Dedifferentiated amniotic fluid mesenchymal stem cell (primary cell): ENCODE measurements around the gene DNALI1.
A peak's percentile ranks its signal among the peaks of the same experiment; 100 is the strongest.
"Not testable (repeated sequence)": the region's sequence is repeated elsewhere in the genome, so short reads cannot be mapped to it uniquely, and the experiment has no call there.

ENCODE experiments used
- DNase-seq: peaks from one replicate; pipeline ENCODE4 v3.0.0-alpha.2; 2016; ENCODE audit errors: extremely low spot score

The DNALI1 gene

DNA sequence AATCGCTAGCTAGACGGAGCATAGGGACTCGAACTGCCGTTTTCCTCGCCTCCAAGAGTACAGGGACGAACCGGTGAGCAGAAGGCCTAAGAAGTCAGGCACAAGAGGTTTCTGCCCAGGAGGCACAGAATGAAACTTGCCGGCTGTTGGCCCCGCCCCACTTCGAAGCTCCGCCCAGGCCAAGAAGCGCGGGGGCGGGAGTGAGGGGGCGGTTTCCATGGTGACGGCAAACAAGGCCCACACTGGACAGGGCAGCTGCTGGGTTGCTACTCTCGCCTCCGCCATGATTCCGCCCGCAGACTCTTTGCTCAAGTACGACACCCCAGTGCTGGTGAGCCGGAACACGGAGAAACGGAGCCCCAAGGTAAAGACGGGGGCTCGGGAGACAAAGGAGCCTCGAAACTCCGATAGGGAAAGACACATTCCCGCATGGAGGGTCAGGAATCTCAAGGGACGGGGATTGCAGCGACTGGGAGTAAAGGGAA, at the start of gene DNALI1:
TSS of gene DNALI1 (plus strand) at position 229 of the 485 bp plus-strand sequence. CDS start at position 284, 55 bp downstream.
- DNase-seq: peak; percentile 87

DNA sequence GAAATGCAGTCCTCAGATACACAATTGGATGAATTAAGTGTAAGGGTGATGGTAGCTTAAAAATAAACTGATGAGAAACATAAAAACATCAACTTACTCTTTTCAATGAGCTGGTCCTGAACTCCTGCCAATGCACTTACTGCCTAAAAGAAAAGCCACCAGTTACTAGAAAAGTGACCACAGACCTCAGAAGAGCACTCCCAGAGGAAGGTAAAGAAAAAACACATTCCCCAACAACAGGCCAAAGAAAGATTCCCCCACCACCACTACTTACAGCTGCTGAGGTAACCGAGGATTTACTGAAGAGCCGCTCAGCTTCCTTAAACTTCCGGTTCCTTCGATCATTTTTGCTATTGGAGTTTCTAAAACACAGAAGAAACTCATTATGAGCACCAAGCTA, 47.6 kb upstream of the DNALI1 start:
- DNase-seq: no peak

DNA sequence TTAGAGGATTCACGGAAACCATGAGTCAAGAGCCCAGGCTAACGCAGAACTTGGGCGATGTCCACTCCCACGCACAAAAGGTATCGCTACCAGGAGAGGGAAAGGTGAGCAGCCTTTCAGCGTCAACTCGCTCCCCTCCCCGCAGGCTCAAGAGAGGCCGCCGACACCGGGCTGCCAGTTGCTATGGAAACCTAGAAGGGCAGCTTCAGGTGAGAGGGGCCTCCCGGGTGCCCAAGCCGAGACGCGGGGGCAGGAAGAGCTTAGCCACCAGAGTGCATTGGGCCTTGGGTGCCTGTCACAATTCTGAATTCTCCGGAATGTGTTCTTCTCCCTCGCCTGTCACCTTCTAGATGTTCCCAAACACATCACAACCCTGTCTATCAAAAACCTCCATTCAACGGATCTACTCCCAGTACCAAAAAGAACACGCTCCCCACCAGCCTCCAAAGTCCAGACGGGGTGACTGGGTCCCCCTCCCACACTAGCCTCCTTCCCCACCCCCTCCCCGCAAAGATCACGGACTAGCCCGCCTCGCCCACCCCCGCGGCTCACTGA, 42.9 kb upstream of the DNALI1 start:
- DNase-seq: no peak

DNA sequence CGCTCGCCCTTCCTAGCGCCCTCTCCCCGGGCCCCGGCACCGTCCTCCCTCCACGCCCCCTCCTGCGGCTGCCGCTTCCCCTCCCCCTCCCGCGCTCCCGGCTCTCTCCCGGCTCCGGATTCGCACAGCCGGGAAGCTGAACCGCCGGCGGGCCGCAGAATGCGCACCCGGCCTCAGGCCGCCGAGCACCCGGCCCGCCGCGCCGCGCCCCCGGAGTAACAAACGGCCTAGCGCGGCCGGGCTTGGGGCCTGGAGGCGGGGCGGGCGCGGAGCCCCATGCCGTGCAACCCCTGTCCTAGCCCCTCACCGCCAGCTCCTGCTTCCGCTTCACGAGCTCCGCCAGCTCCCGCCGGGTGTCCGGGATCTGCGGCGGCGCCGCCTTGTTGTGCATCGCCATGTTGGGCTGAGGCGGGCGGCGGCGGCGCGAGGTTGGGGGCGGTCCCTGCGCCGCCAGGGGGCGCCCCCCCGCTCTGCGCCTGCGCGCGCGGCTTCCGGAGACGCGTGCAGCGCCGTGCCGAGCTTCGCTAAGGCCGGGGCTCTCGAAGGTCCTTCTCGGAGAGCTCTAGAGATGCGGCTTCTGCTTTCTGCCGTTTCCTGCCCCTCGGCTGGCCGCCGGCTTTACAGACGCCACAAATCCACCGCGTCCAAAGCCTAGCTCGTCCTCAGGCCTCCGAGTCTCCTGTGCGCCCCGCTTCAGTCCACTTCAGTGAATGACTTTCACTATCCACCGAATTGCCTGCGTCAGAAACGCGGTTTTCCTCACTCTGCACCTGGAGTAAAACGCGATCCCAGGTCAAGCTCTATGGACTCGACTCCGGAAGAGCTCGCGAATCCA, 42.2 kb upstream of the DNALI1 start, which contains the start of gene MEAF6:
TSS of gene MEAF6 (minus strand) at position 417 of the 835 bp plus-strand sequence. CDS start at position 397, 20 bp downstream.
- DNase-seq: peak; percentile 58

DNA sequence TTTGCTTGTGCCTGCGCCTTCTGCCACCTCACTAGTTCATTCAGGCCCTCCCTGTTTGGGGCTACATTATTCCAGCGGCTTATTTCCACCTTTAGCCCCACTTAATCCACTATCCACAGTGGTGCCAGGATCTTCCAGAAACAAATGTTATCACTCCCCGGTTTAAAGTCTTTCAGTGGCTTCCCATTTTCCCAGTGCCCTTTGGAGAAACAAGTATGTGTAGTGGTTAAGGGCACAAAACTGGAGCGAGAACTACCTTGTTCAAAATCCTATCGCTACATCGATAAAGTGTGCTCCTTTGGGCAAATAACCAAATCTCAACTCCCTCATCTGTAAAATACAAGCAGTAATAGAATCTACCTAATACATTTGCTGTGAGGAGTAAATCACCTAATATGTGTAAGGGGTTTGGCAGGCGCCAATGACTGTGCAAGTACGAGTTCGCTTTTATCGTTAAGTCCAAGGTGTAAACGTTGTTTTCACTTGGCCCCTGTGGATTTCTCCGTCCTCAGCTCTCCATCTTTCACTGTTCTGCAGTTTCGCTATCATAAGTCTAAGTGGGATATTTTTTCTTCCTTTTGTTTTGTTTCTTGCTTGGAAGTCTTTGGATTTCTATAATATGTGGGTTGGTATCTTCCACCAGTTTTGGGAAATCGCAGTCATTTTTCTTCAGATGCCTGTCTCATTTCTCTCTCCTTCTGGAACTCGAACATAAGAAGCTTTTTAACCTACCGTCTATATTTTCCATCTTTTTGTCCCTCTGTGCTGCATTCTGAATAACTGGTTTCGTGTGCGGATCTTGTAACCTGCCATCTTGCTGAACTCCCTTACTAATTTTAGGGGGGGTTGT, 41.3 kb upstream of the DNALI1 start:
- no peak for DNase-seq

DNA sequence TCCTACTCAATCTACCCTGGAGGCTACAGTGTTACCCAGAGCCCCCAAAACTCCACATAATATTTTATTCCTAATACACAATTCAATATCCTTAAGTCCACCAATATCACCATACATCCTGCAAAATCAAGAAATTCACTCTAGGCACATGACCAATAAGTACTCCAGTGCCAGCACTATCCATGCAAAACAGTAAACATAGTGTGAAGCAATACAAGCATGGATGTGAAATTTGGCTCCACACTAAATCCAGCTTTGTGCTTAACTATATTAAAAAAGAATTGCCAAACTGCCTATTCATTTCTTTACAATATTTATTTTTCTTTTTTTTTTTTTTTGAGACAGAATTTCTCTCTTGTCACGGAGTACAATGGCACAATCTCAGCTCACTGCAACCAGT, 39.2 kb upstream of the DNALI1 start:
- DNase-seq: peak; percentile 7

DNA sequence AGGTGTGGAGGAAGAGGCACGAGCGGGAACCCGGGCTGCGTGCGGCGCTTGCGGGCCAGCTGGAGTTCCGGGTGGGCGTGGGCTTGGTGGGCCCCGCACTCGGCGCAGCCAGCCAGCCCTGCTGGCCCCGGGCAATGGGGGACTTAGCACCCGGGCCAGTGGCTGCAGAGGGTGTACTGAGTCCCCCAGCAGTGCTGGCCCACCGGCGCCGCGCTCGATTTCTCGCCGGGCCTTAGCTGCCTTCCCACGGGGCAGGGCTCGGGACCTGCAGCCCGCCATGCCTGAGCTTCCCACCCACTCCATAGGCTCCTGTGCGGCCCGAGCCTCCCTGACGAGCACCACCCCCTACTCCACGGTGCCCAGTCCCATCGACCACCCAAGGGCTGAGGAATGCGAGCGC, 38.5 kb upstream of the DNALI1 start:
- not testable (repeated sequence) for DNase-seq

DNA sequence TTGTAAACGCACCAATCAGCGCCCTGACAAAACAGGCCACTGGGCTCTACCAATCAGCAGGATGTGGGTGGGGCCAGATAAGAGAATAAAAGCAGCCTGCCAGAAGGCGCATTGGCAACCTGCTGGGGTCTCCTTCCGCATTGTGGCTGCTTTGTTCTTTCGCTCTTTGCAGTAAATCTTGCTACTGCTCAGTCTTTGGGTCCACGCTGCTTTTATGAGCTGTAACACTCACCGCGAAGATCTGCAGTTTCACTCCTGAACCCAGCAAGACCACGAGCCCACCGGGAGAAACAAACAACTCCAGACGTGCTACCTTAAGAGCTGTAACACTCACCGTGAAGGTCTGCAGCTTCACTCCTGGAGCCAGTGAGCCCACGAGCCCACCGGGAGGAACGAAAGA, 37.8 kb upstream of the DNALI1 start:
- not testable (repeated sequence) for DNase-seq

DNA sequence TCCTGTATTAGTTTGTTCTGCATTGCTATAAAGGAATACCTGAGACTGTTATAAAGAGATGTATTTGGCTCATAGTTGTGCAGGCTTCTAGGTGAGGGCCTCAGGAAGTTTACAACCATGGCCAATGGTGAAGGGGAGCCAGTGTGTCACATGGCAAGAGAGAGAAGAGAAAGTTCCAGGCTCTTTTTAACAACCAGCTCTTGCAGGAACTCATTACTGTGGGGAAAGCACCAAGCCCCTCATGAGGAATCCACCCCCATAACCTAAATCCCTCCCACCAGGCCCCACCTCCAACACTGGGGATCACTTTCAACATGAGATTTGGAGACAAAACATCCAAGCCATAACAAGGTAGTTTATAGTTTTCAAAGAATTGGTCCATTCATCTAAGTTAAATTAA, 37.1 kb upstream of the DNALI1 start:
- DNase-seq: no peak

DNA sequence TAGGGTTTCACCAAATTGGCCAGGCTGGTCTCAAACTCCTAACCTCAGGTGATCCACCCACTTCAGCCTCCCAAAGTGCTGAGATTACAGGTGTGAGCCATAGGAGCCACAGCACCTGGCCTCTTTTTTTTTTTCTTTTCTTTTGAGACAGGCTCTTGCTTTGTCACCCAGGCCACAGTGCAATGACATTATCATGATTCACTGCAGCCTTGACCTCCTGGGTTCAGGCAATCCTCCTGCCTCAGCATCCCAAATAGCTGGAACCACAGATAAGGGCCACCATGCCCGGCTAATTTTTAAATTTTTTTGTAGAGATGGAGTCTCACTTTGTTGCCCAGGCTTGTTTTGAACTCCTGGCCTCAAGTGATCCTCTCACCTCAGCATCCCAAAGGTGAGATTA, 26.9 kb upstream of the DNALI1 start:
- not testable (repeated sequence) for DNase-seq

DNA sequence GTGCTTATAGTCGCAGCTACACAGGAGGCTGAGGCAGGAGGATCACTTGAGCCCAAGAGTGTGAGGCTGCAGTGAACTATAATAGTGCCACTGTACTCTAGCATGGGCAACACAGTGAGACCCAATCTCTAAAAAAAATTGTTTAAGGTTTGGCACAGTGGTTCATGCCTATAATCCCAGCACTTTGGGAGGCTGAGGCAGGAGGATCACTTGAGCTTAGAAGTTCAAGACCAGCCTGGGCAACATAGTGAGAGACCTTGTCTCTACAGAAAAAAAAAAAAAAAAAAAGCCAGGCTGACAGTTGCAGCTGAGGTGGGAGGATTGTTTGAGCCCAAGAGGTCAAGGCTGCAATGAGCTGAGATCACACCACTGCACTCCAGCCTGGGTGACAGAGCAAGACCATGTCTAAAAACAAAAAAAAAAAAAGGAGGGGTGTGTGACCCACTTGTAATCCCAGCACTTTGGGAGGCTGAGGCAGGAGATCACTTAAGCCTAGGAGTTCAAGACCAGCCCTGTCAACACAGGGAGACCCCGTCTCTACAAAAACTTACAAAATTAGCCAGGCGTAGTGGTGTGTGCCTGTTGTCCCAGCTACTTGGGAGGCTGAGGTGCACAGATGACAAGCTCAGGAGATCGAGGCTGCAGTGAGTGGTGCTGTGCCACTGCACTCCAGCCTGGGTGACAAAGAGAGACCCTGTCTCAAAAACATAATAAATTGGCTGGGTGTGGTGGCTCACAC, 24.2 kb upstream of the DNALI1 start:
- DNase-seq: peak; percentile 13

DNA sequence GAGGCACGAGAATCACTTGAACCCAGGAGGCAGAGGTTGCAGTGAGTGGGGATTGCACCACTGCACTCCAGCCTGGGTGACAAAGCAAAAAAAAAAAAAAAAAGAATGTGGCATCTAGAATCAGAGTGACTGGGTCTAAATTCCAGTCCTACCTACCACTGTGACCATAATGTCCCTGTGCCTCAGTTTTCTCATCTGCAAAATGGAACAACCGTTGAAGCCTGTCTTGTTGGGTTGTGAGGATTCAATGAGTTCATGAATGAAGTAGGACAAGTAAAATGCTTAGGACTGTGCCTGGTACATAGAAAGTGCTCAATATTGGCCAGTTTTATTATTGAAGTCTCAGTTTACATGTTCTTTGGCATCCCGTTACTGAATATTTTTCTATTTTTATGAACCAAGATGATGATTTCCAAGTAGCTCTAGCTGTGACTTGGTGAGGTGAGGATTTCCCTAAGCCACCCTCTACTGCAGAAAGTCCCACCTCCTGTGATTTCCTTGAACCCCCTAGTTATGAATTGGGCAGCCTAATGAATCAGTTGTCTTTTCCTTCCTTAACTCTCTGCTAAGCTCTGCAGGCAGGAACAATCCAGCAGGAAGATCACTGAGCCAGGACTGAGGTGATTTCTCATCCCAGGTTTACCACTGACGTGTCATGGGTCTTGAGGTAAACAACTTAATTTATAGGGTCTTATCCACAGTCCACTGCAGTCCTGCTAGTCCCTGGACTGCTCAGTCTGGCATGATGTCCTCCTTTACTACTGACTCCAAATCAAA, 23.2 kb upstream of the DNALI1 start:
- peak; percentile 11 for DNase-seq

DNA sequence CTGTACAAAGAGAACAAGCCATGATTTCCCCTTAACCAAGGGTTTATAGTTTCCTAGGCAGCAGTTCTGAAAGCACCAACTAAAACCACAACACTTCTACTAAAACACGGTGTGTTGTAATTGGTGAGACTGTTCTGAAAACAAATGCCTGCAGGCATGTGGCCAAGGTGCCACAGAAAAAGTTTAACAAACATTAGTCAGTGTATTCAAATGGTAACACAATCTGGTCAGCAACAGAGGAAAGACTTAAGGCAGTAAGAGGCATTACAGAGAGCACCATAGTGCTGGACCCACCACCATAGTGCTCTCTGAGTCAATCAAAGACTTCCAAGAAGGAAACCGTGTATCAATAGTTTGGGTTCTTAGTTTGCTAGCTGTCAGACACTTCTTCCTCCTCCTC, 19.4 kb upstream of the DNALI1 start:
- peak; percentile 14 for DNase-seq

DNA sequence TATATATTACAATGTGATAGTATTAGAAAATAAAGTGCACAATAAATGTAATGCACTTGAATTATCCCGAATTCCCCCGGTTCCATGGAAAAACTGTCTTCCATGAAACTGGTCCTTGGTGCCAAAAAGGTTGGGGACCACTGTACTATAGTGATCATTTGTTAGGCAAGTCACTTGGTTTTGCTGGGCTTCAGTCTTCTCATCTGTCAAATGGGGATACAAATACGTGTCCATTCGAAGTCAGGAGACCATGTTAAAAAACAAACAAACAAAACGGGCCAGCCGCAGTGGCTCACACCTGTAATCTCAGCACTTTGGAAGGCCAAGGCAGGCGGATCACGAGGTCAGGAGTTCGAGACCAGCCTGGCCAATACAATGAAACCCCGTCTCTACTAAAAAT, 17.6 kb upstream of the DNALI1 start:
- DNase-seq: peak; percentile 11

DNA sequence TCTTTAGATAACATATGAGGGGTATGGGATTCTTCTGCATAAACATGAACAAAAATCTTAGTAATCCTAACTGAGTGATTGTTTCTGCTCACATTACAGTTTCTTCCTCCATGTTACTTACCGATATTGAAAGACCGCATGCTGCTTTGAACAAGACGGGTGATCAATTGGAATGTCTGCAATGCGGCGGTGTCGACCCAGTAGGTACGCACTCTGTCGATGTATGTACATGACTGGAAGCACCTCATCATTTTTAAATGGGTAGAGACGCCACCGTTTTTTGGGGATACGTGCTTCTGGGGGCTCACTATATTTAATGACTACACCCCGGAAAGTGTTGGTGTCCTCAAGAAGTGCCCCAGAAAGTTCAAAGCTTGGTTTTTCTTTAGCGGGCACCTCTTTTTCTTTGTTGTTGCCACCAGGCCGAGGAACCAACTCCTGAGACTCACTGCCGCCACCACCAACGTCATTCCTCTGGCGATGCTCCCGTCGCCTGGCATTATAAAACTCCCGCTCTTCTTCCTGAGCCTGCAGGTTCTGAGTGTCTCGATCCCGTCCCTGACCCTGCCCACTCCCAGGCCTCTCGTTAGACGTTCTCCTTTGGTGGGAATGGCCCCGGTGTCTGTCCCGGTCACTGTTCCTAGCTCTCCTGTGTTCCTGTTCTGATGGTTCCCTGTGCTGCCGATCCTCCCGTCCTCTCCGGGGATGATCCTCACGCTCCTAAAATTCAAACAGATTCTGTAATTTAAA, 16.5 kb upstream of the DNALI1 start:
- DNase-seq: peak; percentile 1

DNA sequence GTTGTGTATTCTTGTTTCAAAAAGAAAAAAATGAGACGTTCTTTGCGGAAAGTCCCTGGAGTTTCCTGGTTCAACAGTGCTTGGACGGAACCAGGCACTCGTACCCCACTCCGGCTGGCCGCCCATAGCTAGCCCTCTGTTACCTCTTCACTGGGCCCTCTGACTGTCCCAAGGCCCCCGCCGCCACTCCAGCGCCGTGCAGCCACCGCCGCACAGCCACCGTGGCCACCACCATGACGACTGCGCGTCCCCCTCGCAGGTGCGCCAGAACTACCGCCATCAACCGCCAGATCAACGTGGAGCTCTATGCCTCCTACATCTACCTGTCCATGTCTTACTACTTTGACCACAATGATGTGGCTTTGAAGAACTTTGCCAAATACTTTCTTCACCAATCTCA, 12.2 kb upstream of the DNALI1 start:
- no peak for DNase-seq

DNA sequence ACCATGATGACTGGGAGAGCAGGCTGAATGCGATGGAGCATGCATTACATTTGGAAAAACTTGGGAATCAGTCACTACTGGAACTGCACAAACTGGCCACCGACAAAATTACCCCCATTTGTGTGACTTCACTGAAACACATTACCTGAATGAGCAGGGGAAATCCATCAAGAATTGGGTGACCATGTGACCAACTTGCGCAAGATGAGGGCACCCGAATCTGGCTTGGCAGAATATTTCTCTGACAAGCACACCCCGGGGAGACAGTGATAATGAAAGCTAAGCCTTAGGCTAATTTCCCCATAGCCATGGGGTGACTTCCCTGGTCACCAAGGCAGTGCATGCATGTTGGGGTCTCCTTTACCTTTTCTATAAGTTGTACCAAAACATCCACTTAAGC, 11.7 kb upstream of the DNALI1 start:
- no peak for DNase-seq

DNA sequence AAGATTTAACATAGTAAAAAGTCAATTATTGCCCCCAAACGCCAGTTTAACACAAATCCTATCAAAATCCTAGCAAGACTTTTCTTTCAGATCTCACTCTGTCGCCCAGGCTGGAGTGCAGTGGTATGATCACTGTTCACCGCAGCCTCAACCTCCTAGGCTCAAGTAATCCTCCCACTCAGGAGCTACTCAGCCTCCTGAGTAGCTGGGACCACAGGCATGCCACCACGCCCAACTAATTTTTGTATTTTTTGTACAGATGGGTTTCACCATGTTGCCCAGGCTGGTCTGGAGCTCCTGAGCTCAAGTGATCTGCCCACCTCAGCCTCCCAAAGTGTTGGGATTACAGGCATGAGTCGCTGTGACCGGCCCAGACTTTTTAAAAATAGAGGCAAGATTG, 7.4 kb upstream of the DNALI1 start:
- DNase-seq: no peak

DNA sequence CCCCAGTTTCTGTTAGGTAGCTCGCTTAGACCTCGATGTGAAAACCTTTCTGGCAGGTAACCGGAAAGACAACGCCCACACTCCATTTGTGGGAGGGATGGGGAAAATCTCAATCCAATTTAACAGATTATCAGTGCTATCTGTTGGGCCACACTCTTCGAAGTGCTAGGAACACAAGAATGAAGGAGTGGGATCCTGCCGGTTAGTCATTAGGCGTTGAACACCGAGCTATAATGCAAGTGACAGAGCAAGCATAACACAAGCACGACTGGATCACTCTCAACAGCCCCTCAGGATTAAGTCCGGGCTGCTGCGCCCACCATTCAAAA, 3.2 kb upstream of the DNALI1 start:
- DNase-seq: no peak
